ENCODE data around the gene ANKRD42.

ANKRD42 gene

GRCh38 chr11:83191986-83192385 is 1.5 kb upstream of the ANKRD42 start:
- Histone ChIP-seq H2AFZ (ENCODE audit: low read length) (no peak overlapping the region), H3K4me2 (ENCODE audit: low read depth, low read length) (peak overlapping the region; percentile 71; the same call in 1 of the 2 replicates), H3K9me2 (replicated peaks; ENCODE audit: insufficient read depth, low read length) (no peaks in the 10 kb centered on the region), H3K9me3 (replicated peaks; ENCODE audit: insufficient read depth, low read length) (no peaks in the 10 kb centered on the region), H3K4me1 (ENCODE audit: low read length) (peaks cover 13% of the 10 kb centered on the region), H4K20me1 (ENCODE audit: insufficient read depth, low read length) (no peaks in the 10 kb centered on the region), H3F3A (ENCODE audit: insufficient read depth, low read length) (peaks cover 27% of the 10 kb centered on the region), H3K27me3 (replicated peaks; ENCODE audit: insufficient read depth, low read length) (no peaks in the 10 kb centered on the region), H3K4me3 (ENCODE audit: low read length) (no peak overlapping the region), H3K9ac (ENCODE audit: low read length) (no peak overlapping the region), H3K27ac (ENCODE audit: low read length) (no peak overlapping the region), H3K36me3 (replicated peaks; ENCODE audit: insufficient read depth, low read length) (no peaks in the 10 kb centered on the region; the same call in 1 of the 2 replicates), H3K79me2 (ENCODE audit: low read length) (peaks cover 20% of the 10 kb centered on the region)
- no peak for TF ChIP-seq EZH2 (optimal IDR thresholded peaks at IDR 0.05; ENCODE audit: low read depth, low read length)
- no peak for TF ChIP-seq CTCF (IDR thresholded peaks at IDR 0.05; ENCODE audit: low read length)
- no peak for TF ChIP-seq EZH2phosphoT487 (IDR thresholded peaks at IDR 0.05; ENCODE audit: low read length)
- DNase-seq = no peak

- H3K4me1 ChIP-seq (ENCODE audit: low read length) = peaks cover 13% of the 10 kb centered on the region
- no peaks in the 10 kb centered on the region for H3K27me3 ChIP-seq (replicated peaks; ENCODE audit: insufficient read depth, low read length)
- H3K9me3 ChIP-seq (replicated peaks; ENCODE audit: insufficient read depth, low read length) = no peaks in the 10 kb centered on the region
- H3K4me3 ChIP-seq (ENCODE audit: low read length) = peak overlapping the region; percentile 94
- no peaks in the 10 kb centered on the region for H3K9me2 ChIP-seq (replicated peaks; ENCODE audit: insufficient read depth, low read length)
- peak overlapping the region; percentile 83 for H3K9ac ChIP-seq (ENCODE audit: low read length)
- no peaks in the 10 kb centered on the region; the same call in 1 of the 2 replicates for H3K36me3 ChIP-seq (replicated peaks; ENCODE audit: insufficient read depth, low read length)
- no peaks in the 10 kb centered on the region for H4K20me1 ChIP-seq (ENCODE audit: insufficient read depth, low read length)
- H3K27ac ChIP-seq (ENCODE audit: low read length) = peak overlapping the region; percentile 73; the same call in 1 of the 2 replicates
- TF ChIP-seq EZH2phosphoT487 (IDR thresholded peaks at IDR 0.05; ENCODE audit: low read length) = no peak
- TF ChIP-seq CTCF (IDR thresholded peaks at IDR 0.05; ENCODE audit: low read length) = no peak
- no peak for TF ChIP-seq EZH2 (optimal IDR thresholded peaks at IDR 0.05; ENCODE audit: low read depth, low read length)
- H3K4me2 ChIP-seq (ENCODE audit: low read depth, low read length) = peak overlapping the region; percentile 71
- H2AFZ ChIP-seq (ENCODE audit: low read length) = peak overlapping the region; percentile 87
- no peak for DNase-seq
- peaks cover 20% of the 10 kb centered on the region for H3K79me2 ChIP-seq (ENCODE audit: low read length)
- H3F3A ChIP-seq (ENCODE audit: insufficient read depth, low read length) = peaks cover 22% of the 10 kb centered on the region
These were observed 786 bp upstream of the ANKRD42 start for GRCh38 chr11:83192606-83193245.

GRCh38 chr11:83194281-83195142 is 1.0 kb downstream of the ANKRD42 start:
- H3K4me3 ChIP-seq (ENCODE audit: low read length) = peak overlapping the region; percentile 94
- H3K4me2 ChIP-seq (ENCODE audit: low read depth, low read length) = peak overlapping the region; percentile 87
- H4K20me1 ChIP-seq (ENCODE audit: insufficient read depth, low read length) = no peaks in the 10 kb centered on the region
- no peaks in the 10 kb centered on the region; the same call in 1 of the 2 replicates for H3K36me3 ChIP-seq (replicated peaks; ENCODE audit: insufficient read depth, low read length)
- TF ChIP-seq EZH2 (optimal IDR thresholded peaks at IDR 0.05; ENCODE audit: low read depth, low read length) (no peak), CTCF (IDR thresholded peaks at IDR 0.05; ENCODE audit: low read length) (no peak), EZH2phosphoT487 (IDR thresholded peaks at IDR 0.05; ENCODE audit: low read length) (no peak)
- peak; percentile 59 for DNase-seq
- H3K9me3 ChIP-seq (replicated peaks; ENCODE audit: insufficient read depth, low read length) = no peaks in the 10 kb centered on the region
- H2AFZ ChIP-seq (ENCODE audit: low read length) = peak overlapping the region; percentile 87
- peaks cover 20% of the 10 kb centered on the region for H3K79me2 ChIP-seq (ENCODE audit: low read length)
- no peaks in the 10 kb centered on the region for H3K9me2 ChIP-seq (replicated peaks; ENCODE audit: insufficient read depth, low read length)
- peaks cover 10% of the 10 kb centered on the region; the same call in 1 of the 2 replicates for H3F3A ChIP-seq (ENCODE audit: insufficient read depth, low read length)
- H3K9ac ChIP-seq (ENCODE audit: low read length) = peak overlapping the region; percentile 83
- H3K27me3 ChIP-seq (replicated peaks; ENCODE audit: insufficient read depth, low read length) = no peaks in the 10 kb centered on the region
- peak overlapping the region; percentile 73; the same call in 1 of the 2 replicates for H3K27ac ChIP-seq (ENCODE audit: low read length)
- peaks cover 13% of the 10 kb centered on the region for H3K4me1 ChIP-seq (ENCODE audit: low read length)

All from MM.1S (cell line).